ENCODE results near the gene TMEM117.
"Not testable (repeated sequence)": the region's sequence is repeated elsewhere in the genome, so short reads cannot be mapped to it uniquely, and the experiment has no call there.

TMEM117 gene

DNA sequence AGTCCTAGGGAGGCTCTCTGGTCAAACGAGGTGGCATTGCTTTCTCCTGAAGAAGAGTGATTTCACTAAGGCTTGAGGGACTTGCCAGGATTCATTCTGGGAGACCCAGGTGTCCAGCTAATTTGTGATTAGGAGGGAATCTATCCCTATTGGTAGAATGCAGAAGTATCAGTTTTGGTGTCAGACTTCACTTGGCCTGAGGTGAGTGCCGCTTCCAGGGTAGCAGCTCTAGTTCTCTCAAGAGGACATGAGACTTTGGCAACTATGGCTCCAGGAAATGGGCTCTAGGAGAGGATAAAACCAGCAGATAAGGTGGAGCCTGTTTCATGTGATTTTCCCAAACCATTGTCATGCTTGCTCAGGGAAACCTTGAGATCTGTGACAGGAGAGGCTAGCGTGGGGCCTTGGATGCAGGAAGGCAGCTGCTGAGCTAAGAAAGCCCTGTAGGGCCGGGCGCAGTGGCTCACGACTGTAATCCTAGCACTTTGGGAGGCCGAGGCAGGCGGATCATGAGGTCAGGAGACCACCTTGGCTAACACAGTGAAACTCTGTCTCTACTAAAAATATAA is 11.6 kb upstream of the TMEM117 start:
- peaks cover 2 to 12% of the 10 kb centered on the region in 2 donors for H3K4me1 Mint-ChIP-seq
- ATAC-seq (replicated peaks) (no peak), DNase-seq (no peak)
- peaks cover 5 to 6% of the 10 kb centered on the region in 2 donors for H3K27me3 Mint-ChIP-seq
- H3K36me3 Mint-ChIP-seq = no peaks in the 10 kb centered on the region
- H3K9me3 Mint-ChIP-seq = no peaks in the 10 kb centered on the region
- H3K27ac Mint-ChIP-seq = no peak overlapping the region
- no peak overlapping the region for H3K4me3 Mint-ChIP-seq

DNA sequence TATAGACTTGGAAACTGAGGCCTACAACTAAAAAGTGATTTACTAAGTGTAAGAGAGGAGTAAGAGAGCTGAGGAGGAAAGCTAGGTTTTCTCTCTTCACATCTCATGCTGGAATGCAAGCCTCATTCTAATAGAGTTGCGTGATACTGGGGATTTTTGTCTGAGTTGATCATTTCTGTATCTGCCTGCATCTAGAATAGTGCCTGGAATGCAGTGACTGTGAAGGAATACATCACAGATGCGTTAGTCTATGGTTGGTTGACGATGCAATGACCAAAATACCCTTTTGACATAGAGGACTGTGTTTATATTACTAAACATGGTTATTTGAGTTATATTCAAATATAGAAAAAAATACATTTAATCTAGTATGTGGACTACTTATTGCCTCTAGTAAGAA is 9.2 kb upstream of the TMEM117 start:
- Mint-ChIP-seq H3K27ac (no peak overlapping the region), H3K9me3 (no peaks in the 10 kb centered on the region), H3K4me3 (no peak overlapping the region), H3K27me3 (peaks cover 0 to under 1% of the 10 kb centered on the region in 2 donors), H3K4me1 (peaks cover 2 to 12% of the 10 kb centered on the region in 2 donors), H3K36me3 (no peaks in the 10 kb centered on the region)
- ATAC-seq (replicated peaks) (peak in 1 of 2 donors; percentile 71), DNase-seq (no peak)

DNA sequence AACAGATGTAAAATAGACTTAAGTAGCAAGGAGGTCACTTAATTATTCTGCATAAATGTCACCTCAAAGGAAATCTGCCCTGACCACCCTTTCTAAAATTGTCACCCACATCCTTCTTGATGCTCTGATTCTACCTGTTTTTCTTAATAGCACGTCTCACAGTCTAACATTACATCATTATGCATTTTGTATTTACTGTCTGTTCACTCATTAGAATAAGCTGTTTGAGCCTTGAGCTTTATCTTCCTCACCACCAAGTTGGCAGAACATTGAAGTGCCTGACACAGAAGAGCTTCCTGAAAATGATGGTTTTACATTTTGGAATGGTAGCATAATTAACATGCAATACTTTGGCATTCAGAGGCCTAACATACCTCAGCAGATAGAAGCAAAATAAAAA is 8.8 kb upstream of the TMEM117 start:
- Mint-ChIP-seq H3K36me3 (no peaks in the 10 kb centered on the region), H3K27me3 (peaks cover 0 to 3% of the 10 kb centered on the region in 2 donors), H3K9me3 (no peaks in the 10 kb centered on the region), H3K27ac (no peak overlapping the region), H3K4me3 (no peak overlapping the region), H3K4me1 (peaks cover 2 to 12% of the 10 kb centered on the region in 2 donors)
- ATAC-seq (replicated peaks) (peak in 1 of 2 donors; percentile 36), DNase-seq (no peak)

DNA sequence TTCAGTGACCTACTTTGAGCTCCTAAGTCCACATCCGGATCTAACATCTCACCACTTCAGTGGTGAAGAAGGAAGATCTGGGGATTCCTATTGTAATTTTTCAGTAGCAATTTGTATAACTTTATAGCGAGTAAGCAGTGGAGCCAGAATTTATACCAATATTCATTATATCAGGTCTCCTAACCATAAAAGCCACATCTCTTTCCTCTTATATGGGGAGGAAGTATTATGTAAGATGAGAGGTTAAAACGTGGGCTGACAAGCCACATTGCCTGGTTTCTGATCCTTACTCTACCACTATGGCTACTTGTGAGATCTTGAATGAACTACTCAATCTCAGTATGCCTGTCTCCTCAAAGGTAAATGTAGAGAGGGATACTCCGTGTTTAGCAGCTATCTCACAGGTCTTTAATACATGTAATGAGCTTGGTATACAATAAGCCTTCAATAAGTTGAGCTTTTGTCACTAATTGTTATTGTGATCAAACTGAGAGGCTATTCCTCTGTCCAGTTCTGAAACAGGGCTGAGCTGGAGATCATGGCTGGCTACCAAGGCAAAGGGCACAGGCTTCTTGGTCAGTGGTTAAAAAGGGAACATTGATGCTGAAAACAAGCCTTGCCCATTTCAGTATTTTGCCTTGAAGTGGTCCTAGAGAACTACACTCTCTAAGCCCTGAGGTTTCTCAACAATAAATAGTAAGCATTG is 3.3 kb upstream of the TMEM117 start:
- no peaks in the 10 kb centered on the region for H3K36me3 Mint-ChIP-seq
- no peaks in the 10 kb centered on the region for H3K9me3 Mint-ChIP-seq
- no peak for ATAC-seq (replicated peaks)
- no peak overlapping the region for H3K4me3 Mint-ChIP-seq
- H3K27ac Mint-ChIP-seq = no peak overlapping the region
- H3K27me3 Mint-ChIP-seq = peaks cover 0 to 3% of the 10 kb centered on the region in 2 donors
- H3K4me1 Mint-ChIP-seq = peaks cover 7 to 18% of the 10 kb centered on the region in 2 donors
- no peak for DNase-seq

DNA sequence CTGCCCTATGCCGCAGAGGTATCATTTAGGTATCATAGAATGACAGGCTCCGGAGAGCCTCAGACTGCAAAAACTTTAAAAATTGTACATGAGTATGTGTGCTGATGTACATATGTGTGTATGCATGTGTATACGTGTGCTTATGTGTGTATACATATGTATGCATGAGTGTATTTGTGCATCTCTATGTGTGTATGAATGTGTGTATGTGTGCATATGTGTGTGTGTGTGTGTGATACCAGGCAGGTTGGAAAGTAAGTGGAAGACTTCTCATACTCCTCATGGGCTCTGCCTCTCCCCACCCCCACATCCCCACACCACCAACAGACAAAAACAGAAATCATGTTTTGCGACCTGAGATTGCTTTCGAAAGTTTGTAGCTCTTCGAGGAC is 621 bp upstream of the TMEM117 start:
- H3K36me3 Mint-ChIP-seq = peaks cover 0 to 4% of the 10 kb centered on the region in 2 donors
- peaks cover 12 to 31% of the 10 kb centered on the region in 2 donors for H3K4me1 Mint-ChIP-seq
- H3K9me3 Mint-ChIP-seq = no peaks in the 10 kb centered on the region
- H3K27me3 Mint-ChIP-seq = peaks cover 0 to 3% of the 10 kb centered on the region in 2 donors
- peak overlapping the region; percentile 84 for H3K27ac Mint-ChIP-seq
- H3K4me3 Mint-ChIP-seq = peak overlapping the region; percentile 86 to 88
- no peak for DNase-seq
- ATAC-seq (replicated peaks) = peak; percentile 11 to 21

DNA sequence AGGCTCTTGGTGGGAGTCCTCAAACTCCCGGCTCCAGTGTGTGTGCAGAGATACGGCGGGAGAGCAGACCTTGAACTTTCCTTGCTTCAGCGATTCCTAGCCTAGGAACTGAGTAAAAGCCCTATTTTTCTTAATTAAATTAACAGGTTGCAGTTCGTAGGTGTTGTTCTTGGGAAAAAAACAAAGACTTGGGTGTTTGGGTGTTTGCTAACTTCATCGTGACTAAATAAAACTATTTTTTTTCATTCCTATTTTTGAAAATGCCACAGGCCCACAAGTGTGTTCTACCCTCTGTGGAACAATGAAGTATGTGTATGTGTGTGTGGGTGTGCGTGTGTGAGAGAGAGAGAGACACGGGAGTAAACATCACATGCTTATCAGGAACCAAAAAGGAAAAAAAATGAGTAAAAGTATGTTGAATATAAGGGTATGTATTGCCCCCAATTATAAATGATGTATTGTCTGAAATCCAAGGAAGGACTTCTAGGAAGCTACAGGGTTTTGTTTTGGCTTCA is 651 bp downstream of the TMEM117 start:
- peak overlapping the region; percentile 86 to 88 for H3K4me3 Mint-ChIP-seq
- ATAC-seq (replicated peaks) (peak; percentile 44 to 53), DNase-seq (no peak)
- no peaks in the 10 kb centered on the region for H3K9me3 Mint-ChIP-seq
- peaks cover 12 to 31% of the 10 kb centered on the region in 2 donors for H3K4me1 Mint-ChIP-seq
- H3K27me3 Mint-ChIP-seq = peaks cover 0 to 3% of the 10 kb centered on the region in 2 donors
- peaks cover 0 to 4% of the 10 kb centered on the region in 2 donors for H3K36me3 Mint-ChIP-seq
- peak overlapping the region; percentile 61 for H3K27ac Mint-ChIP-seq

DNA sequence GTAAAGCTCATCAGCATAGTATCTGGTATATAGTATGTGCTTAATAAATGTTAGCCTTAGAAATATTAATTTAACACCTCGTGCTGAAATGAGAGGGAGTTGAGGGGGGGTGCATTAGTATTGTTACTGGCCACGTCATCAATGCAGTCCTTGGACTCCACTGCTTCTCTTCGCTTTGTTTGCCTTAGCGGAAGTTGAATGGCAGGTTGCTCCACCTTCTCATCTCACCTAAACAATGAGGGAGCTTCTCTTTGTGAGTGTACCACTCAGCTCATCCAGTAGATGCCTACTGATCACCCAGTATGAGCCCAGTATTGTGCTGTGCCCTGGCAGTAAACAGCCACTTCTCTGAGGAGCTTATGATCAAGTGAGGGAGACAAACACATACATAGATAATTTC is 4.5 kb downstream of the TMEM117 start:
- peaks cover 8 to 27% of the 10 kb centered on the region in 2 donors for H3K4me1 Mint-ChIP-seq
- no peak overlapping the region for H3K27ac Mint-ChIP-seq
- DNase-seq (no peak), ATAC-seq (replicated peaks) (no peak)
- H3K36me3 Mint-ChIP-seq = peaks cover 0 to 4% of the 10 kb centered on the region in 2 donors
- no peaks in the 10 kb centered on the region for H3K9me3 Mint-ChIP-seq
- no peaks in the 10 kb centered on the region for H3K27me3 Mint-ChIP-seq
- no peak overlapping the region for H3K4me3 Mint-ChIP-seq

DNA sequence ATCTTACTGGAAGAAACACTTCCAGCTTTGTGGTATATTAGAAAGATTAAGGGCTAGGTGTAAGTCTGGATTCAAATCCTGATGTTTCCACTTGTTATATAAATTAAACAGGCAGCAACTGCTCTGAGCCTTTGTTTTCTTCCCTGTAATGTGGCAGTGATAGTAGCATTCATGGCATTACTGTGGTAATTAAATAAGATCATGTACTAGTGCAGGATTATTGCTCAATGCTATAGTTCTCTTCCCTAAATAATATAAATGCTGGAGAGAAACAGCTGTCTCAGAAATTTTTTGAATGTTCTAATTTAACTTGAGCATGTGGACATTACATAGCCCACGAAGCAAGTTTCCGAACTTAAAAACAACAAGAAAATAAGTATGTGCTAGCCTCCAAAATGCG is 5.4 kb downstream of the TMEM117 start:
- DNase-seq (no peak), ATAC-seq (replicated peaks) (no peak)
- Mint-ChIP-seq H3K4me3 (no peak overlapping the region), H3K27me3 (no peaks in the 10 kb centered on the region), H3K9me3 (no peaks in the 10 kb centered on the region), H3K27ac (no peak overlapping the region), H3K36me3 (peaks cover 5 to 8% of the 10 kb centered on the region in 2 donors), H3K4me1 (peaks cover 8 to 25% of the 10 kb centered on the region in 2 donors)

DNA sequence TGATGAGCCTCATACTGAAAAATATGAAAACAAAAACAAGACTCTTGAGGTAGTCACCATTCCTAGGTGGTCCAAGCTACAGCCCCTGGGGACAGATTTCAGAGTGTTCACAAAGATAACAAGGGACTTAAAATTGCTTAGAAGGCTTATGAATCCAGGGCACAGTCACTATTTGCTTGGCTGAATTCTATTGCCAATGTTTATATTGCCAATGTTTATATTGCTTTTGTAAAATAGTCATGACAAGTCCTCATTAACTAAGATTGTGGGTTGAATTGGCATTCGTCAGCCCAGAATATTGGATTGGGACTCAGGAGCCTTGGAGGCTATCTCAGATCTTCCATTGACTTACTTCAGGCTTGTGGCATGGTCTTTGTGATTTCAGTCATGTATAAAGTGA is 6.4 kb downstream of the TMEM117 start:
- H3K4me3 Mint-ChIP-seq = no peak overlapping the region
- no peak overlapping the region for H3K27ac Mint-ChIP-seq
- peaks cover 13 to 17% of the 10 kb centered on the region in 2 donors for H3K36me3 Mint-ChIP-seq
- H3K9me3 Mint-ChIP-seq = peaks cover 0 to 6% of the 10 kb centered on the region in 2 donors
- H3K27me3 Mint-ChIP-seq = no peaks in the 10 kb centered on the region
- ATAC-seq (replicated peaks) = no peak
- H3K4me1 Mint-ChIP-seq = peaks cover 5 to 20% of the 10 kb centered on the region in 2 donors
- no peak for DNase-seq

DNA sequence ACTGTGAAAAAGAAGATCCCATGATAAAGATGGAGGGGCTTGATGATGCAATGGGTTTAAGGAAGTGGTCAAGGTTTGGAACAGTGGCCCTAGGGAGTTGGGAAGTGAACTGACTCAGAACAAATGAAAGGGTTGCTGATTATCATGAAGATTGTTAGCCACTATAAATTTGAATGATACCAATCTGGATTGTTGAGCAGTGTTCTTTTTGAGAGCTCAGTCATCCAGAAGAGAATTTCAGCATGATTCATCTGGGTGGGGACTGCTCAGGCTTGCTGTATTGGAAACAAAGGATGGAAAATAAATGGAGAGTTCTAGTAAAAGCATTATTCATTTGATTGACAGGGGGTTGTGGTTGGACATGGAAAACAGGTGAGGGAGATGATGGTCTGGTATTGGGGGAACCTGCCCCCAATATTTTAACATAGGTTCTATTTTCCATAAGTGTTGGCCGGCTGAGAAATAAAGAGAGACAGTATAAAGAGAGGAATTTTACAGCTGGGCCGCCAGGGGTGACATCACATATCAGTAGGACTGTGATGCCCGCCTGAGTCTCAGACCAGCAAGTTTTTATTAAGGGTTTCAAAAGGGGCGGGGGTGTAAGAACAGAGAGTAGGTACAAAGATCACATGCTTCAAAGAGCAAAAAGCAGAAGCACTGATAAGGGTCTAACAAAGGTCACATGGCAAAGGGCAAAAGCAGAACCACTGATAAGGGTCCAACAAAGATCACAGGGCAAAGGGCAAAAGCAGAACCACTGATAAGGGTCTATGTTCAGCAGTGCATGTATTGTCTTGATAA is 11.7 kb downstream of the TMEM117 start:
- ATAC-seq (replicated peaks); DNase-seq; H3K27ac Mint-ChIP-seq; H3K4me3 Mint-ChIP-seq; H3K27me3 Mint-ChIP-seq: not testable (repeated sequence)
- Mint-ChIP-seq H3K36me3 (peaks cover 24 to 31% of the 10 kb centered on the region in 2 donors), H3K9me3 (peaks cover 7 to 12% of the 10 kb centered on the region in 2 donors), H3K4me1 (peaks cover 3 to 13% of the 10 kb centered on the region in 2 donors)

DNA sequence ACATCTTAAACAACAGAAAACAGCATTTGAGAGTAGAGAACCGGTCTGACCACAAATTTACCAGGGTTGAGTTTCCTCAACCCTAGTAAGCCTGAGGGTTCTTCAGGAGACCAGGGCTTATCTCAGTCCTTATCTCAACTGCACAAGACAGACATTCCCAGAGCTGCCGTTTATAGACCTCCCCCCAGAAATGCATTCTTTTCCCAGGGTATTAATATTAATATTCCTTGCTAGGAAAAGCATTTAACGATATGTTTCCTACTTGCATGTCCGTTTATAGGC is 12.3 kb downstream of the TMEM117 start:
- DNase-seq (no peak), ATAC-seq (replicated peaks) (no peak)
- H3K36me3 Mint-ChIP-seq = peaks cover 24 to 31% of the 10 kb centered on the region in 2 donors
- H3K4me1 Mint-ChIP-seq = peaks cover 3 to 13% of the 10 kb centered on the region in 2 donors
- no peak overlapping the region for H3K4me3 Mint-ChIP-seq
- no peaks in the 10 kb centered on the region for H3K27me3 Mint-ChIP-seq
- peaks cover 7 to 12% of the 10 kb centered on the region in 2 donors for H3K9me3 Mint-ChIP-seq
- no peak overlapping the region for H3K27ac Mint-ChIP-seq

DNA sequence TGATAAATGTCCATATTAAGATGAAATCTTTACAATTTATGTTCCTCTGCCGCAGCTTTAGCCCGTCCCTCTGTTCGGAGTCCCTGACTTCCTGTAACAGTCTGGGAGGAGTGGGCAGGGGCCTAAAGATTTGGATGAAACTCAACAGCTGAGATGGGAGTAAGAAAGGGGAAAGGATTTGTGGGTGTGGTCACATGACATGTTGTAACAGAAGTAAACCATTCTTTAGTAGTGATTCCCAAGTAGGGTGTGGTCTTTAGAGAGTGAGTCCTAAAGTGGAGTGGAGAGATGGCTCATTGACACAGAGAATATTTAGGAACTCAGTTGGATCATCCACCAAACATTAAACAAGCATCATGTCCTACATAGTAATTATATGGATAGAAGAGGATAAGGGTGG is 12.9 kb downstream of the TMEM117 start:
- Mint-ChIP-seq H3K27me3 (no peaks in the 10 kb centered on the region), H3K9me3 (peaks cover 7 to 12% of the 10 kb centered on the region in 2 donors), H3K4me3 (no peak overlapping the region), H3K36me3 (peaks cover 24 to 31% of the 10 kb centered on the region in 2 donors), H3K27ac (no peak overlapping the region), H3K4me1 (peaks cover 3 to 13% of the 10 kb centered on the region in 2 donors)
- DNase-seq (no peak), ATAC-seq (replicated peaks) (no peak)

DNA sequence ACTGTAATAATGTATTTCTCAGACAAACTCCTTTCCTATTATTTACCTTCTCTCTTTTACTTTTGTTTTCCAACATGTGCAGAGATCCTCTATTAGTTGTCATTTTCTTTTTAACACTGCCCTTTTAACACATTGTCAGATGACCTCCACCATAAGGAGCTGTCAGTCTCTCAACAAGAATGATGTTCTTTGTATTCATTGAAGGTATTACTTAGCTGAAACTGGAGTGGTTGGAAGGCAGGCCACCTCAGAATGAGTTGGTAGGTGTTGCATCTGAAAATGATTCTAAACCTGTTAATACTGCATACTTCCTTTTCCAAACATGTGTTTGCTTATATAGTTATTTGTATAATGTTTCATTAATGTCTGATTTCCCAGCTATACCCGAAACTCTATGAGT is 16.9 kb downstream of the TMEM117 start:
- no peak for ATAC-seq (replicated peaks)
- Mint-ChIP-seq H3K9me3 (peaks cover 2 to 3% of the 10 kb centered on the region in 2 donors), H3K27me3 (no peaks in the 10 kb centered on the region), H3K27ac (no peak overlapping the region), H3K4me1 (peaks cover 0 to 3% of the 10 kb centered on the region in 2 donors), H3K36me3 (peaks cover 6 to 13% of the 10 kb centered on the region in 2 donors), H3K4me3 (no peak overlapping the region)
- no peak for DNase-seq

DNA sequence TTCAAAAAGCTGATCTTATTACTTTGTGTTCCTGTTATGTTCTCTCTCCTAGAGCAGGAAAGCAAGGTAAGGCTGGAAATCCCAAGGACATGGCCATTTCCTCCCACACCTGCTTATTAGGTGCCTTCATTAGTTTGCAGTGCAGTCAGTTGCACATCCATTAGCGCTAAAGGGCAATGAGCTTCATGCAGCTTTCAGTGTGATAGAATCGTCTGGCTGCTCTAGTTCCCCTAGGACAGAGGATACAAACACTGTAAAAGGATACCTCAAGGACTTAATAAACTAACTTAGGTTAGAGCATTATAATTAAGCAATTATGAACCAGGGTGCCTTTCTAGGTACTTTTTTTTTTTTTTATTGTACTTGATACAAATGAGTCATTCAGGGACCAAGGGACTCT is 21.1 kb downstream of the TMEM117 start:
- H3K4me1 Mint-ChIP-seq = peaks cover 0 to 2% of the 10 kb centered on the region in 2 donors
- ATAC-seq (replicated peaks) (no peak), DNase-seq (no peak)
- H3K4me3 Mint-ChIP-seq = no peak overlapping the region
- no peaks in the 10 kb centered on the region for H3K9me3 Mint-ChIP-seq
- no peak overlapping the region for H3K27ac Mint-ChIP-seq
- no peaks in the 10 kb centered on the region for H3K36me3 Mint-ChIP-seq
- H3K27me3 Mint-ChIP-seq = no peaks in the 10 kb centered on the region
